Erythroblast (primary cell): ENCODE measurements around the gene OPHN1.

Experiments
- DNase-seq, 2 experiments: peaks; one replicate each; lab custom pipeline; 2025; lab: John Stamatoyannopoulos, UW
- GATA1 ChIP-seq: IDR thresholded peaks from 2 replicates; pipeline ENCODE4 v1.6.1; 2011; ENCODE audit warnings: low read depth, mild to moderate bottlenecking, control low read depth, low read length, moderate library complexity
- POLR2A ChIP-seq: IDR thresholded peaks from 2 replicates; pipeline ENCODE4 v1.6.1; 2011; ENCODE audit warnings: mild to moderate bottlenecking, low read length

Gene OPHN1

GRCh38 chrX:68204521-68205038, 228.7 kb downstream of the OPHN1 start:
- no peak for DNase-seq
- no peak for TF ChIP-seq GATA1
- no peak for TF ChIP-seq POLR2A

- TF ChIP-seq GATA1 (no peak), POLR2A (no peak)
- DNase-seq: no peak
Measured at GRCh38 chrX:68203646-68204045, 229.6 kb downstream of the OPHN1 start.

- DNase-seq: no peak
- TF ChIP-seq GATA1 (no peak), POLR2A (no peak)
Measured at GRCh38 chrX:68203211-68203610, 230.1 kb downstream of the OPHN1 start.

- TF ChIP-seq POLR2A: no peak
- no peak for TF ChIP-seq GATA1
- no peak for DNase-seq
Measured at GRCh38 chrX:68199062-68199848, 234.0 kb downstream of the OPHN1 start.

- peak; percentile 34 to 59 for DNase-seq
- TF ChIP-seq POLR2A: no peak
- TF ChIP-seq GATA1: no peak
Measured at GRCh38 chrX:68196939-68197791, 236.1 kb downstream of the OPHN1 start.

GRCh38 chrX:68195561-68195960, 237.7 kb downstream of the OPHN1 start:
- TF ChIP-seq POLR2A (no peak), GATA1 (no peak)
- DNase-seq: no peak

GRCh38 chrX:68193786-68194185, 239.5 kb downstream of the OPHN1 start:
- no peak for DNase-seq
- TF ChIP-seq POLR2A (no peak), GATA1 (no peak)

DNA sequence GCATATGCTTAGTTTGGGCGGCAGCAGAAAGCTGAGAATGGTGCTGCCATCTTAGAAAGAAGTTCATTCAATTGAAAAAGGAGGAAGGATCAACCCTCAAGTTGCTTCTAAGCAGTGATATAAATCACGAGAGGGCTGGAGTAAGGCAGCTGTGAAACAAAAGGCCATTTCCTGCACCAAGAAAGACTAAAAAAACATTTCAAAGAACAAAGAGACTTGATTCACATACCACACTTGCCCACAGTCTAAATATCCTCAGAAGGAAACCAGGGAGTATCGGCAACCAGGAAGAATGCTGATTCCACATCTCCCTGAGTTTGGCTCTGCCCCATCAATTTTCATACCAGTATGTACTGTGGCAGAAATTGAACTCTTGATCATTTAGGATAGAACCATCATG, 240.1 kb downstream of the OPHN1 start:
- DNase-seq: no peak
- TF ChIP-seq POLR2A: no peak
- no peak for TF ChIP-seq GATA1

GRCh38 chrX:68190799-68191198, 242.5 kb downstream of the OPHN1 start:
- TF ChIP-seq POLR2A (no peak), GATA1 (no peak)
- no peak for DNase-seq

- TF ChIP-seq GATA1 (no peak), POLR2A (no peak)
- DNase-seq: peak in 1 of 2 experiments; percentile 1
Measured at GRCh38 chrX:68186552-68187262, 246.6 kb downstream of the OPHN1 start.

GRCh38 chrX:68185161-68185560, 248.1 kb downstream of the OPHN1 start:
- TF ChIP-seq POLR2A (no peak), GATA1 (no peak)
- DNase-seq: no peak

DNA sequence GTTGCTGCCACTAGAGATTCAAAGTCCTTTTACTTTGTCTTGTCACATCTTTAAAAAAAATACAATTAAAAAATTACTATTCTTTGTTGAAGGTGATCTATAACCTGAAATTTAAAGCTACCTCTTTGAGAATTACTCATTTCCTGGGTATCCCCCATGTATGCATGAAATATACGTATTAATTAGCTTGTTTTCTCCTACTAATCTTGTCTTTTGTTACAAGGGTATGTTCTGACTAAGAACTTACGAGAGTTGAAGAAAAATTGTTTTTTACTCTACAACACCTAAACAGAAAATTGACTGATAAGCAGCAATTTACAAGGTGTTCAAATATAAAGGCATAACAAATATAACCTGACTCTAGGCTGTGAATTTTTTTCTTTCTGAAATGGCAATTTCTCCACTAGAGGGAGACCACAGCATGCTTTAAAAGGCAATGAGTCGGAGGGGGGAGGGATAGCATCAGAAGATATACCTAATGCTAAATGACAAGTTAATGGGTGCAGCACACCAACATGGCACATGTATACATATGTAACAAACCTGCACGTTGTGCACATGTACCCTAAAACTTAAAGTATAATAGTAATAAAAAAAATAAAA, 249.6 kb downstream of the OPHN1 start:
- TF ChIP-seq POLR2A (no peak), GATA1 (no peak)
- peak; percentile 41 to 51 for DNase-seq

DNA sequence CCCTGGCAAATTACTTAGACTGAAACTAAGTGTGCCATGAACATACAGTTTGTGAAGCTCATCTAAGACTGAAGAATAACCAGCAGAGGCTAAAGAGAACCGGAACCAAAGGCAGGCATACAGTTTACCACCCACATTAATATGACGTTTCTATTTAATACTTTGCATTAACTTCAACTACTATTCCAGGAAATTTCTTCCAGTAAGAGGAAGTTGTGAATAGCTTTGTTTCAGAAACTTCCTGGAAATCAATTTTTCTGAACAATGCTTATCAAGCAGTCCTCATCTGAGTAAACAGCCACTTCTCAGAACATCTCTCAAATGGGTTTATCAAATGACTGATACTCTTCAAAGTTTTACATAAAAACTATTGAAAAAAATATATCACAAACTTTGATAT, 252.7 kb downstream of the OPHN1 start:
- peak in 1 of 2 experiments; percentile 2 for DNase-seq
- TF ChIP-seq POLR2A: no peak
- TF ChIP-seq GATA1: no peak

DNA sequence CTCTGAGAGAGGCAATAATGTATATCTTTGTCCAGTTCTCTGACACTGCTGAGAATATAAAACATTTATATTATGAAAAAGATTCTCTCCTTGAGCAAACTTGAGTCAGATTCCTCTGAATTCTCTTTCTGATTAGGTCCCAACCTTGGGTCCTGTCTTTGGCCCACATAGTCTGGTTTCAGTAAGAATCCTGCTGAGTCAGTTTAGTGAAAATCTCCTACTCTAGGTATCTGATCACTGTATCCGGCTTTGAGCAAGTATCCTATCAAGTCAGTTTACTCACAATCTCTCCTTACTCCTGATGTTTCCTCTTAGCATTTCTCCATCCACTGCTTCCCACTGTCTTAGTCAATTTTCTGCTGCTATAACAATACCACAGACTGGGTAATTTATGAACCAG, 253.9 kb downstream of the OPHN1 start:
- no peak for TF ChIP-seq GATA1
- TF ChIP-seq POLR2A: no peak

More for the DNA sequence above, 253.9 kb downstream of the OPHN1 start:
- no peak for DNase-seq
